ENCODE results near the gene SYTL4. TPM values are rescaled to one million over a fixed set of nuclear protein-coding genes. Genes with fewer than 3 reads are reported as not detected.

Gene SYTL4
- total RNA-seq, 2 experiments from 2014 or later, result not detected

- BruUV-seq (replicated peaks), result no TSS peak
- intact Hi-C loops (cut with micrococcal nuclease; ENCODE audit: unreplicated experiment), result no loop called here
- H3K4me2 ChIP-seq (ENCODE audit: low read length), result no peak overlapping the region
- H3K36me3 ChIP-seq (ENCODE audit: insufficient read depth, low read length), result no peaks in the 10 kb centered on the region
- H3K4me3 ChIP-seq (ENCODE audit: low read depth, low read length, poor library complexity, severe bottlenecking), result no peak overlapping the region
- TF ChIP-seq, protein P1, sequence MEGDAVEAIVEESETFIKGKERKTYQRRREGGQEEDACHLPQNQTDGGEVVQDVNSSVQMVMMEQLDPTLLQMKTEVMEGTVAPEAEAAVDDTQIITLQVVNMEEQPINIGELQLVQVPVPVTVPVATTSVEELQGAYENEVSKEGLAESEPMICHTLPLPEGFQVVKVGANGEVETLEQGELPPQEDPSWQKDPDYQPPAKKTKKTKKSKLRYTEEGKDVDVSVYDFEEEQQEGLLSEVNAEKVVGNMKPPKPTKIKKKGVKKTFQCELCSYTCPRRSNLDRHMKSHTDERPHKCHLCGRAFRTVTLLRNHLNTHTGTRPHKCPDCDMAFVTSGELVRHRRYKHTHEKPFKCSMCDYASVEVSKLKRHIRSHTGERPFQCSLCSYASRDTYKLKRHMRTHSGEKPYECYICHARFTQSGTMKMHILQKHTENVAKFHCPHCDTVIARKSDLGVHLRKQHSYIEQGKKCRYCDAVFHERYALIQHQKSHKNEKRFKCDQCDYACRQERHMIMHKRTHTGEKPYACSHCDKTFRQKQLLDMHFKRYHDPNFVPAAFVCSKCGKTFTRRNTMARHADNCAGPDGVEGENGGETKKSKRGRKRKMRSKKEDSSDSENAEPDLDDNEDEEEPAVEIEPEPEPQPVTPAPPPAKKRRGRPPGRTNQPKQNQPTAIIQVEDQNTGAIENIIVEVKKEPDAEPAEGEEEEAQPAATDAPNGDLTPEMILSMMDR (conservative IDR thresholded peaks at IDR 0.05; ENCODE audit: low read length), result no peak
- no peak for TF ChIP-seq EZH2phosphoT487 (IDR thresholded peaks at IDR 0.05; ENCODE audit: borderline replicate concordance, low read depth, low read length)
- POLR2A ChIA-PET, result no interaction called here
- no peaks in the 10 kb centered on the region for H4K20me1 ChIP-seq (ENCODE audit: insufficient read depth, low read length)
- no peaks in the 10 kb centered on the region for H3K79me2 ChIP-seq (ENCODE audit: insufficient read depth, low read depth, low read length)
- H3K4me1 ChIP-seq (ENCODE audit: insufficient read depth, low read length, poor library complexity, severe bottlenecking), result no peaks in the 10 kb centered on the region
- H2AFZ ChIP-seq (ENCODE audit: low read length), result no peak overlapping the region
- no peaks in the 10 kb centered on the region for H3K9me2 ChIP-seq (ENCODE audit: insufficient read depth, low read length)
- no peak overlapping the region for H3K27ac ChIP-seq (ENCODE audit: low read depth, low read length, poor library complexity, severe bottlenecking)
- CTCF ChIA-PET (ENCODE audit: unreplicated experiment), result no interaction called here
- H3K9me3 ChIP-seq (ENCODE audit: low read length), result no peaks in the 10 kb centered on the region
- DNase-seq (ENCODE audit: low spot score), result no peak
Observed at GRCh38 chrX:100750883-100751282, 19.0 kb upstream of the SYTL4 start.

- ChIA-PET CTCF (ENCODE audit: unreplicated experiment) (no interaction called here), POLR2A (no interaction called here)
- no peak overlapping the region for H2AFZ ChIP-seq (ENCODE audit: low read length)
Observed at GRCh38 chrX:100748108-100748507, 16.2 kb upstream of the SYTL4 start.

DNA sequence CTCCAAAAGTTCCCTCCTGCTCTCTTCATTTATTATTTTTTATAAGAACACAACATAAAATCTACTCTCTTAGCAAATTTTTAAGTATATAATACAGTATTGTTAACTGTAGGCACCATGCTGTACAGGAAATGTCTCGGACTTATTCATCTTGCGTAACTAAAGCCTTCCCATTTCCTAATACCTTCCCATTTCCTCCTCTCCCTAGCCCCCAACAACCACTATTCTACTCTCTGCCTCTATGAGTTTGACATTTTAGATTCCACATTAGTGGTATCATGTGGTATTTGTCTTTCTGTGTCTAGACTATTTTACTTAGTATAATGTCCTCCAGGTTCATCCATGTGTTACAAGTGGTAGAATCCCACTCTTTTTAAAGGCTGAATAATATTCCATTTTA is 15.8 kb upstream of the SYTL4 start:
- DNase-seq (ENCODE audit: low spot score), result no peak
- Histone ChIP-seq H3K4me1 (ENCODE audit: insufficient read depth, low read length, poor library complexity, severe bottlenecking) (no peaks in the 10 kb centered on the region), H3K9me3 (ENCODE audit: low read length) (no peaks in the 10 kb centered on the region), H2AFZ (ENCODE audit: low read length) (no peak overlapping the region), H3K27ac (ENCODE audit: low read depth, low read length, poor library complexity, severe bottlenecking) (no peak overlapping the region), H3K9me2 (ENCODE audit: insufficient read depth, low read length) (no peaks in the 10 kb centered on the region), H3K4me3 (ENCODE audit: low read depth, low read length, poor library complexity, severe bottlenecking) (no peak overlapping the region), H3K79me2 (ENCODE audit: insufficient read depth, low read depth, low read length) (no peaks in the 10 kb centered on the region), H3K4me2 (ENCODE audit: low read length) (no peak overlapping the region), H3K36me3 (ENCODE audit: insufficient read depth, low read length) (no peaks in the 10 kb centered on the region), H4K20me1 (ENCODE audit: insufficient read depth, low read length) (no peaks in the 10 kb centered on the region)
- intact Hi-C loops (cut with micrococcal nuclease; ENCODE audit: unreplicated experiment), result no loop called here
- no TSS peak for BruUV-seq (replicated peaks)
- POLR2A ChIA-PET, result no interaction called here
- TF ChIP-seq, protein P1 (conservative IDR thresholded peaks at IDR 0.05; ENCODE audit: low read length), result no peak
- TF ChIP-seq EZH2phosphoT487 (IDR thresholded peaks at IDR 0.05; ENCODE audit: borderline replicate concordance, low read depth, low read length), result no peak
- CTCF ChIA-PET (ENCODE audit: unreplicated experiment), result no interaction called here

More at GRCh38 chrX:100748108-100748507, 16.2 kb upstream of the SYTL4 start:
- no peak for DNase-seq (ENCODE audit: low spot score)
- intact Hi-C loops (cut with micrococcal nuclease; ENCODE audit: unreplicated experiment), result no loop called here
- Histone ChIP-seq H3K79me2 (ENCODE audit: insufficient read depth, low read depth, low read length) (no peaks in the 10 kb centered on the region), H3K4me2 (ENCODE audit: low read length) (no peak overlapping the region), H4K20me1 (ENCODE audit: insufficient read depth, low read length) (no peaks in the 10 kb centered on the region), H3K36me3 (ENCODE audit: insufficient read depth, low read length) (no peaks in the 10 kb centered on the region), H3K4me1 (ENCODE audit: insufficient read depth, low read length, poor library complexity, severe bottlenecking) (no peaks in the 10 kb centered on the region), H3K27ac (ENCODE audit: low read depth, low read length, poor library complexity, severe bottlenecking) (no peak overlapping the region), H3K9me3 (ENCODE audit: low read length) (no peaks in the 10 kb centered on the region), H3K9me2 (ENCODE audit: insufficient read depth, low read length) (no peaks in the 10 kb centered on the region), H3K4me3 (ENCODE audit: low read depth, low read length, poor library complexity, severe bottlenecking) (no peak overlapping the region)
- TF ChIP-seq, protein P1 (conservative IDR thresholded peaks at IDR 0.05; ENCODE audit: low read length), result no peak
- no peak for TF ChIP-seq EZH2phosphoT487 (IDR thresholded peaks at IDR 0.05; ENCODE audit: borderline replicate concordance, low read depth, low read length)
- BruUV-seq (replicated peaks), result no TSS peak

All from OCI-LY7 (cell line).